ENCODE data around the gene OR1N2.

DNA sequence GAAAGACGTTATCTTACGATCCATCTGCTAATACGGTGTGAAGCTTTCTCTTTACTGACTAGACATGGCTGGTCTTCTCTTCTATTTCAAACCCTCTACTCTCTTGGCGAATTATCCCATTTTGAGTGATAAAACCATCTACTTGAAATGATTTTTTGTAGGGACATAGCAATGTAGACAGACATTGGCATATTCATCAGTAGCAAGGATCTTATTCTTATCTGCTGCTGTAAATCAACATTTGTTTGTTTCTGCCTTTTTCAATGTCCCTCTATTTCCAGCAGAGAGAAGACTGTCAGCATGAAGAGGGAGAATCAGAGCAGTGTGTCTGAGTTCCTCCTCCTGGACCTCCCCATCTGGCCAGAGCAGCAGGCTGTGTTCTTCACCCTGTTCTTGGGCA is 34.1 kb upstream of the OR1N2 start, which contains the start of gene OR1J4:
- TF ChIP-seq POLR2AphosphoS5 (IDR thresholded peaks at IDR 0.05; ENCODE audit: low read depth, low read length) (no peak), POLR2A (IDR thresholded peaks at IDR 0.05; ENCODE audit: low read depth, low read length) (no peak), TAF1 (IDR thresholded peaks at IDR 0.05; ENCODE audit: borderline replicate concordance, low read depth, low read length) (no peak)

Measured in GM12892 (cell line).